ENCODE data around the gene GPT2.

Gene GPT2

GRCh38 chr16:46906360-46907060 lies 22.3 kb downstream of the GPT2 start:
- H3K4me3 ChIP-seq (ENCODE audit: low read depth, low read length) = no peak overlapping the region
- TF ChIP-seq, protein P1, sequence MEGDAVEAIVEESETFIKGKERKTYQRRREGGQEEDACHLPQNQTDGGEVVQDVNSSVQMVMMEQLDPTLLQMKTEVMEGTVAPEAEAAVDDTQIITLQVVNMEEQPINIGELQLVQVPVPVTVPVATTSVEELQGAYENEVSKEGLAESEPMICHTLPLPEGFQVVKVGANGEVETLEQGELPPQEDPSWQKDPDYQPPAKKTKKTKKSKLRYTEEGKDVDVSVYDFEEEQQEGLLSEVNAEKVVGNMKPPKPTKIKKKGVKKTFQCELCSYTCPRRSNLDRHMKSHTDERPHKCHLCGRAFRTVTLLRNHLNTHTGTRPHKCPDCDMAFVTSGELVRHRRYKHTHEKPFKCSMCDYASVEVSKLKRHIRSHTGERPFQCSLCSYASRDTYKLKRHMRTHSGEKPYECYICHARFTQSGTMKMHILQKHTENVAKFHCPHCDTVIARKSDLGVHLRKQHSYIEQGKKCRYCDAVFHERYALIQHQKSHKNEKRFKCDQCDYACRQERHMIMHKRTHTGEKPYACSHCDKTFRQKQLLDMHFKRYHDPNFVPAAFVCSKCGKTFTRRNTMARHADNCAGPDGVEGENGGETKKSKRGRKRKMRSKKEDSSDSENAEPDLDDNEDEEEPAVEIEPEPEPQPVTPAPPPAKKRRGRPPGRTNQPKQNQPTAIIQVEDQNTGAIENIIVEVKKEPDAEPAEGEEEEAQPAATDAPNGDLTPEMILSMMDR (IDR thresholded peaks at IDR 0.05; ENCODE audit: borderline replicate concordance, insufficient read depth, low read depth, low read length) = no peak

DNA sequence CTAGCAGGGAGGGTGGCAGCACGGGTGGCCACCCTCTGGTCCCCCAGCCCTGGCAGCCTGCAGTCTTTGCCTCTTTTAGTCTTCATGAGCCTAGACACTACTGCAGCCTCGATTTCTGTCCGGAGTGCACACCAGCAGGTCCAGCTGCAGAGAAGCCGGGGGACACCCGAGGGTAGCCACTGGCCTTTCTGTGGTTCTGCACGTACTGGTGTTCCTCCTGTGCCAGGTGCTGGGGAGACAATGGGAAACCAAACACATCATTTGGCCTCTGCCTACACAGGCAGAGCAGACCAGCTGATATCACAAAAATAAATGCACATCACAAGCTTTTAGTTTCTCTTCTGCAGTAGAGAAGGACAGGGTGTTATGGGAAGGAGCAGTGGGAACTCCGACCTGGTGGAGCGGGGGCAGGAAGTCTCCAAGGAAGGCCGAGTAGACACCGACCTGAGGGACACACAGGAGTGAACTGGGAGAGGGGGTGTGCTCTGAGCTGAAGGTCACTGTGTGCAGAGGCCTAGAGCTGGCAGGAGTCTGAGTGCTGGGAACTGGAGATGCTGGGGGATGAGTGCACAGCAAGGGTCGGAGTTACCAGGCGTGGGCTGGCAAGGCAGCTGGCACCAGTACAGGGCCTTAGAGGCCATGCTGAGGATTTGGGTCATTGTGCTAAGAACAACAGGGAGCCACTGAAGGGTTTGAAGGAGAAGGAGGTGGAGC lies 23.1 kb downstream of the GPT2 start:
- H3K4me3 ChIP-seq (ENCODE audit: low read depth, low read length) = no peak overlapping the region
- TF ChIP-seq, protein P1 (IDR thresholded peaks at IDR 0.05; ENCODE audit: borderline replicate concordance, insufficient read depth, low read depth, low read length) = no peak

- H3K4me3 ChIP-seq (ENCODE audit: low read depth, low read length) = no peak overlapping the region
- TF ChIP-seq, protein P1 (IDR thresholded peaks at IDR 0.05; ENCODE audit: borderline replicate concordance, insufficient read depth, low read depth, low read length) = peak; percentile 63
Observed at GRCh38 chr16:46908540-46909372, 24.6 kb downstream of the GPT2 start.

GRCh38 chr16:46911038-46911437 lies 26.9 kb downstream of the GPT2 start:
- TF ChIP-seq, protein P1 (IDR thresholded peaks at IDR 0.05; ENCODE audit: borderline replicate concordance, insufficient read depth, low read depth, low read length) = no peak

DNA sequence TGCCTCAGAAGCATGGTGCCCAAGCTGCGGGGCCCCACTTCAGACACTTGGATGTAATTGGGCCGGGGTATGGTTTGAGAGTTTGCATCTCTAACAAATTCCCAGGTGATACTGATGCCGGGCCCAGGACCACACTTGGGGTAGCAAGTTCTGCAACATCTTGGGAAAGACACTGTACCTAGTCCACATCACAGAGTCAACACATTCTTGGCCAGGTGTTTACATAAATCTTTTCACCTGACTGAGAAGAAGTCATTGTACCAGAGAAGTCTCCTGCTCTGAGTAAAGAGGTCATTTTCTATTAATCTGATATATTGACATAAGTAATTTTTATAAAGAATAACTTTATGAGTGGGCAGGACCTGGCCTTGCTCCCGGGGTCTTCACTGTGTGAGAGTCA lies 27.5 kb downstream of the GPT2 start:
- TF ChIP-seq, protein P1 (IDR thresholded peaks at IDR 0.05; ENCODE audit: borderline replicate concordance, insufficient read depth, low read depth, low read length) = no peak
- H3K4me3 ChIP-seq (ENCODE audit: low read depth, low read length) = no peak overlapping the region

More at GRCh38 chr16:46911038-46911437, 26.9 kb downstream of the GPT2 start:
- no peak overlapping the region for H3K4me3 ChIP-seq (ENCODE audit: low read depth, low read length)

- no peak overlapping the region for H3K4me3 ChIP-seq (ENCODE audit: low read depth, low read length)
- TF ChIP-seq, protein P1 (IDR thresholded peaks at IDR 0.05; ENCODE audit: borderline replicate concordance, insufficient read depth, low read depth, low read length) = no peak
Observed at GRCh38 chr16:46914556-46915201, 30.5 kb downstream of the GPT2 start.
